ENCODE measurements around the gene IGF1. TPM values are rescaled to one million over a fixed set of nuclear protein-coding genes. Genes with fewer than 3 reads are reported as not detected.

The IGF1 gene
- total RNA-seq, 1 experiment from 2014 or later: not detected

DNA sequence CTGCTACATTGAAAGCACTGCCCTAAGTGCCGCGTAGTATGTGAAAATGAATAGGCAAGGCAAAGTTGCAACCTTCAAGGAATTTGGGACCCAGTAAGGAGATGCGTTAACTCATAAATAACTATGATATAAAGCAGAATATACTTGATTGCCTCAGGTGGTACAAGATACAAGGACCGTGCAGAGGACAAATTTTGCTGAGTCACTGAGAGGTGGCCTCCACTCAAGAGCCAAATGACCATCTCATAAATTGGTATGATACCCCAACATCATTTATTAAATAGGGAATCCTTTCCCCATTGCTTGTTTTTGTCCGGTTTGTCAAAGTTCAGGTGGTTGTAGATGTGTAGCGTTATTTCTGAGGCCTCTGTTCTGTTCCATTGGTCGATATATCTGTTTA lies 35.7 kb downstream of the IGF1 start:
- CTCF ChIA-PET: no interaction called here
- Mint-ChIP-seq H3K36me3 (peaks cover 3% of the 10 kb centered on the region; the same call in 1 of the 2 replicates), H3K4me3 (no peak overlapping the region), H3K4me1 (no peaks in the 10 kb centered on the region), H3K9me3 (peaks cover 14% of the 10 kb centered on the region), H3K27me3 (ENCODE audit: low read depth) (no peaks in the 10 kb centered on the region; the same call in 1 of the 2 replicates), H3K27ac (no peak overlapping the region)
- no peak for TF ChIP-seq ATF3 (CRISPR knock-in tag; conservative IDR thresholded peaks at IDR 0.05)
- ATAC-seq (no peak), DNase-seq (ENCODE audit: low spot score) (no peak)
- POLR2A ChIA-PET: no interaction called here

- ChIA-PET CTCF (no interaction called here), POLR2A (no interaction called here)
- Mint-ChIP-seq H3K27ac (no peak overlapping the region), H3K4me3 (no peak overlapping the region), H3K36me3 (peaks cover 3% of the 10 kb centered on the region; the same call in 1 of the 2 replicates), H3K27me3 (ENCODE audit: low read depth) (no peaks in the 10 kb centered on the region; the same call in 1 of the 2 replicates), H3K4me1 (no peaks in the 10 kb centered on the region), H3K9me3 (peaks cover 14% of the 10 kb centered on the region)
- no peak for ATAC-seq
- DNase-seq (ENCODE audit: low spot score): no peak
- TF ChIP-seq ATF2 (CRISPR knock-in tag; IDR thresholded peaks at IDR 0.05; ENCODE audit: borderline replicate concordance, low read depth): no peak
- no peak for TF ChIP-seq EMX1 (CRISPR knock-in tag; IDR thresholded peaks at IDR 0.05)
- no peak for TF ChIP-seq FOXP1 (CRISPR knock-in tag; IDR thresholded peaks at IDR 0.05; ENCODE audit: borderline replicate concordance)
- no peak for TF ChIP-seq MAX (CRISPR knock-in tag; IDR thresholded peaks at IDR 0.05)
- no peak for TF ChIP-seq JUN (CRISPR knock-in tag; IDR thresholded peaks at IDR 0.05)
- no peak for TF ChIP-seq FOXK1 (CRISPR knock-in tag; IDR thresholded peaks at IDR 0.05)
- TF ChIP-seq ZNF121 (CRISPR knock-in tag; IDR thresholded peaks at IDR 0.05): no peak
- TF ChIP-seq ETV6 (CRISPR knock-in tag; IDR thresholded peaks at IDR 0.05): no peak
- TF ChIP-seq RORB (CRISPR knock-in tag; IDR thresholded peaks at IDR 0.05): no peak
- TF ChIP-seq NR3C1 (CRISPR knock-in tag; conservative IDR thresholded peaks at IDR 0.05; ENCODE audit: low read depth): no peak
- TF ChIP-seq GTF2I (CRISPR knock-in tag; conservative IDR thresholded peaks at IDR 0.05): no peak
- TF ChIP-seq IRF1 (CRISPR knock-in tag; IDR thresholded peaks at IDR 0.05): no peak
- TF ChIP-seq SOX15 (CRISPR knock-in tag; IDR thresholded peaks at IDR 0.05): no peak
- TF ChIP-seq, protein P1, sequence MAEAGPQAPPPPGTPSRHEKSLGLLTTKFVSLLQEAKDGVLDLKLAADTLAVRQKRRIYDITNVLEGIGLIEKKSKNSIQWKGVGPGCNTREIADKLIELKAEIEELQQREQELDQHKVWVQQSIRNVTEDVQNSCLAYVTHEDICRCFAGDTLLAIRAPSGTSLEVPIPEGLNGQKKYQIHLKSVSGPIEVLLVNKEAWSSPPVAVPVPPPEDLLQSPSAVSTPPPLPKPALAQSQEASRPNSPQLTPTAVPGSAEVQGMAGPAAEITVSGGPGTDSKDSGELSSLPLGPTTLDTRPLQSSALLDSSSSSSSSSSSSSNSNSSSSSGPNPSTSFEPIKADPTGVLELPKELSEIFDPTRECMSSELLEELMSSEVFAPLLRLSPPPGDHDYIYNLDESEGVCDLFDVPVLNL (CRISPR knock-in tag; IDR thresholded peaks at IDR 0.05; ENCODE audit: borderline replicate concordance, low read depth): no peak
- TF ChIP-seq TP53 (CRISPR knock-in tag; IDR thresholded peaks at IDR 0.05): no peak
- TF ChIP-seq ZNF416 (CRISPR knock-in tag; IDR thresholded peaks at IDR 0.05): no peak
- TF ChIP-seq, protein P2, sequence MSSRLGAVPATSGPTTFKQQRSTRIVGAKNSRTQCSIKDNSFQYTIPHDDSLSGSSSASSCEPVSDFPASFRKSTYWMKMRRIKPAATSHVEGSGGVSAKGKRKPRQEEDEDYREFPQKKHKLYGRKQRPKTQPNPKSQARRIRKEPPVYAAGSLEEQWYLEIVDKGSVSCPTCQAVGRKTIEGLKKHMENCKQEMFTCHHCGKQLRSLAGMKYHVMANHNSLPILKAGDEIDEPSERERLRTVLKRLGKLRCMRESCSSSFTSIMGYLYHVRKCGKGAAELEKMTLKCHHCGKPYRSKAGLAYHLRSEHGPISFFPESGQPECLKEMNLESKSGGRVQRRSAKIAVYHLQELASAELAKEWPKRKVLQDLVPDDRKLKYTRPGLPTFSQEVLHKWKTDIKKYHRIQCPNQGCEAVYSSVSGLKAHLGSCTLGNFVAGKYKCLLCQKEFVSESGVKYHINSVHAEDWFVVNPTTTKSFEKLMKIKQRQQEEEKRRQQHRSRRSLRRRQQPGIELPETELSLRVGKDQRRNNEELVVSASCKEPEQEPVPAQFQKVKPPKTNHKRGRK (CRISPR knock-in tag; IDR thresholded peaks at IDR 0.05; ENCODE audit: borderline replicate concordance): no peak
- no peak for TF ChIP-seq AR (CRISPR knock-in tag; IDR thresholded peaks at IDR 0.05)
- TF ChIP-seq ZNF219 (CRISPR knock-in tag; IDR thresholded peaks at IDR 0.05; ENCODE audit: borderline replicate concordance): no peak
- TF ChIP-seq RELA (CRISPR knock-in tag; IDR thresholded peaks at IDR 0.05; ENCODE audit: borderline replicate concordance): no peak
Measured at GRCh38 chr12:102444093-102444492, 36.3 kb downstream of the IGF1 start.

Measured in WTC11 (cell line).